Smooth muscle cell (in vitro differentiated cells): ENCODE measurements around the gene TMEM250. TPM values are rescaled to one million over a fixed set of nuclear protein-coding genes. Genes with fewer than 3 reads are reported as not detected.
"Not testable (repeated sequence)": the region's sequence is repeated elsewhere in the genome, so short reads cannot be mapped to it uniquely, and the experiment has no call there.

Experiments
- DNase-seq: peaks from one replicate; lab custom pipeline; 2025; ENCODE audit not compliant: unreplicated experiment; lab: John Stamatoyannopoulos, UW
- H2AFZ ChIP-seq: fragments of 200-600 bp; sonication (generic); 2 replicates; pipeline ENCODE4 v1.6.0; 2016; ENCODE audit warnings: antibody characterized with exemption, low read depth, mild to moderate bottlenecking
- H3F3A ChIP-seq: fragments of 200-600 bp; sonication (generic); 2 replicates; pipeline ENCODE4 v1.6.0; 2017; ENCODE audit warnings: antibody characterized with exemption, low read depth
- H3K27ac ChIP-seq: fragments of 200-600 bp; sonication (generic); 2 replicates; pipeline ENCODE4 v1.5.1; 2016; ENCODE audit warnings: low read depth, mild to moderate bottlenecking
- H3K27me3 ChIP-seq: fragments of 200-600 bp; sonication (generic); 2 replicates; pipeline ENCODE4 v1.6.1; 2016; ENCODE audit warnings: low read depth, mild to moderate bottlenecking
- H3K36me3 ChIP-seq: fragments of 200-600 bp; sonication (generic); 2 replicates; pipeline ENCODE4 v1.5.1; 2016; ENCODE audit warnings: low read depth
- H3K4me1 ChIP-seq: fragments of 200-600 bp; sonication (generic); 2 replicates; pipeline ENCODE4 v1.5.1; 2016; ENCODE audit warnings: low read depth
- H3K4me2 ChIP-seq: fragments of 200-600 bp; sonication (generic); 2 replicates; pipeline ENCODE4 v1.6.0; 2016; ENCODE audit warnings: mild to moderate bottlenecking
- H3K4me3 ChIP-seq: fragments of 200-600 bp; sonication (generic); 2 replicates; pipeline ENCODE4 v1.5.1; 2016; ENCODE audit warnings: mild to moderate bottlenecking
- H3K79me2 ChIP-seq: fragments of 200-600 bp; sonication (generic); 2 replicates; pipeline ENCODE4 v1.6.0; 2016; ENCODE audit warnings: low read depth, mild to moderate bottlenecking
- H3K9ac ChIP-seq: fragments of 200-600 bp; sonication (generic); 2 replicates; pipeline ENCODE4 v1.6.0; 2016; ENCODE audit warnings: low read depth
- H3K9me3 ChIP-seq: fragments of 200-600 bp; sonication (generic); replicated peaks from 2 replicates; pipeline ENCODE4 v1.5.1; 2016; ENCODE audit warnings: low read depth
- H4K20me1 ChIP-seq: fragments of 200-600 bp; sonication (generic); 2 replicates; pipeline ENCODE4 v1.6.0; 2016; ENCODE audit warnings: low read depth
- WGBS: methylation state at CpG from one replicate; pipeline ENCODE4 v1.1.7; 2016; ENCODE audit warnings: low lambda C conversion rate; 5-methylcytosine and 5-hydroxymethylcytosine counted together
- polyA plus RNA-seq: library from polyadenylated mRNA; unstranded; fragments of >200 nt; fragmentation: Nextera tagmentation; extraction: Ambion mirVana; gene quantifications from 2 replicates; pipeline ENCODE4 v1.2.1, GENCODE V29; 2016
- total RNA-seq: library from RNA; depleted of rRNA; stranded (reverse); fragments of >200 nt; gene quantifications from 2 replicates; pipeline ENCODE4 v1.2.3, GENCODE V29; 2014
- TF ChIP-seq, protein P1 (sequence below): fragments of 200-600 bp; sonication (generic); IDR thresholded peaks from 2 replicates; pipeline ENCODE4 v1.5.1; 2017; ENCODE audit warnings: borderline replicate concordance, mild to moderate bottlenecking, antibody characterized with exemption; ENCODE audit not compliant: insufficient read depth, poor library complexity, severe bottlenecking

The TMEM250 gene
- total and polyA plus RNA-seq, 2 experiments from 2014 or later, result 26.7 to 38.2 TPM

DNA sequence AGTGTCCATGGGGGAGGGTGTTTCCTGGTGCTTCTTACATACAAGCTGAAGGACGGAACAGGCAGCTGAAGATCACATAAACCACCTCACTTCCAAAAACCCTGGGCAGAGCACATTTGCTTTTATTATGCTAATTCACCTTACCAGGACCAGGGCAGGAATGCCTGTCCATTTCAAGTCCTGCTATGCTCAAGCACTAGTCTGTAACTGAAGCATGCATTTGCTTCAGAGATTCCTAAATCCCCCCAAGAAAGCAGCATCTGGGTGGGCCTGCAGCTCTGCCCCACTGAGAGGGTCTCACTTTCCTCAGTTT lies 14.2 kb downstream of the TMEM250 start:
- TF ChIP-seq, protein P1, sequence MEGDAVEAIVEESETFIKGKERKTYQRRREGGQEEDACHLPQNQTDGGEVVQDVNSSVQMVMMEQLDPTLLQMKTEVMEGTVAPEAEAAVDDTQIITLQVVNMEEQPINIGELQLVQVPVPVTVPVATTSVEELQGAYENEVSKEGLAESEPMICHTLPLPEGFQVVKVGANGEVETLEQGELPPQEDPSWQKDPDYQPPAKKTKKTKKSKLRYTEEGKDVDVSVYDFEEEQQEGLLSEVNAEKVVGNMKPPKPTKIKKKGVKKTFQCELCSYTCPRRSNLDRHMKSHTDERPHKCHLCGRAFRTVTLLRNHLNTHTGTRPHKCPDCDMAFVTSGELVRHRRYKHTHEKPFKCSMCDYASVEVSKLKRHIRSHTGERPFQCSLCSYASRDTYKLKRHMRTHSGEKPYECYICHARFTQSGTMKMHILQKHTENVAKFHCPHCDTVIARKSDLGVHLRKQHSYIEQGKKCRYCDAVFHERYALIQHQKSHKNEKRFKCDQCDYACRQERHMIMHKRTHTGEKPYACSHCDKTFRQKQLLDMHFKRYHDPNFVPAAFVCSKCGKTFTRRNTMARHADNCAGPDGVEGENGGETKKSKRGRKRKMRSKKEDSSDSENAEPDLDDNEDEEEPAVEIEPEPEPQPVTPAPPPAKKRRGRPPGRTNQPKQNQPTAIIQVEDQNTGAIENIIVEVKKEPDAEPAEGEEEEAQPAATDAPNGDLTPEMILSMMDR, result no peak
- no peak overlapping the region for H3K4me2 ChIP-seq
- no peaks in the 10 kb centered on the region for H4K20me1 ChIP-seq
- no peak overlapping the region for H3K9ac ChIP-seq
- H3K4me1 ChIP-seq, result peaks cover 35% of the 10 kb centered on the region
- H3K79me2 ChIP-seq, result no peaks in the 10 kb centered on the region
- H3K4me3 ChIP-seq, result no peak overlapping the region
- peaks cover 10% of the 10 kb centered on the region for H3F3A ChIP-seq
- 70% methylated on average over 1 of the region's 1 CpG for WGBS
- H2AFZ ChIP-seq, result no peak overlapping the region
- H3K27me3 ChIP-seq, result no peaks in the 10 kb centered on the region
- no peak overlapping the region for H3K27ac ChIP-seq
- DNase-seq, result no peak
- no peaks in the 10 kb centered on the region for H3K36me3 ChIP-seq
- no peaks in the 10 kb centered on the region for H3K9me3 ChIP-seq

DNA sequence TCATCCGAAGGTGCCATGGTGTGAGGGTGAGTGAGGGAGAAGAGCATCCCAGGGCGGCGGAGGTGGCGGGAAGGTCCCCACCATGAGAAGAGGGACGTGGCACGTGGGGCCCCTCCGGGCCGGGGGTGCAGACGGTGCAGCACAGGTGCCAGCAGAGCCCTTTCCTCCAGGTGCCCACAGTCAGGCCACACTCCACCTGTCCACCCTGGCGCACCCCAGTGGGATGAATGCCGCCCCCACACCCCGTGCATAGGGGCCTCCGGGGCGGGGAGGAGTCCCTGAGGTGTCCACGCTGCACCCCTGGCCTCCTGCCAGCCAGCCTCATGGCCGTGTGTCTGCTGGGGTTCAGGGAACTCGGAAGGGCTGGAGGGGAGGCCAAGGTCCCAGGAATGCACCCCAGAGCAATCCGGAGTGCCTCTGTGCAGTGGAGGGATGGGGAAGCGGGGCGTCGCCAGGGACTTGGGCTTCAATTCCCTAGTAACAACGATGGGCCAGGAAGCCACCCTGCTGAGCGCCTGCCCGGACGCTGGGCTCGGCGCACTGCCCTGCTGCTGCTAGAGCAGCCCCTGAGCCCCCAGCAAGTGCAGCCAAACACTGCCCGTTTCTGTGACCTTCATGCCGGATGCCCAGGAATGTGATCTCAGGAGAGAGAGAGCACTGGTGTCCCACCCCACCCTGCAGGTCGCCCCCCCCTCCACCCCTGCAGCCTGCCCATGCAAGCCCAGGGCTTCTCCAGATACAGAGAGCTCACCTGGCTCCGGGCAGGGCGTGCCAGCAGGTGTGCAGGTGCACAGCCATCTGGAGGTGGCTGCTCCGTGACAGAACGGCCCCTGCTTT lies 14.8 kb downstream of the TMEM250 start:
- Histone ChIP-seq H3K79me2 (no peaks in the 10 kb centered on the region), H3K9ac (no peak overlapping the region), H3K4me1 (peaks cover 29% of the 10 kb centered on the region), H3K27ac (no peak overlapping the region), H3K9me3 (no peaks in the 10 kb centered on the region), H3K36me3 (no peaks in the 10 kb centered on the region), H2AFZ (no peak overlapping the region), H3F3A (peaks cover 9% of the 10 kb centered on the region), H3K4me3 (no peak overlapping the region), H3K27me3 (no peaks in the 10 kb centered on the region), H3K4me2 (no peak overlapping the region), H4K20me1 (no peaks in the 10 kb centered on the region)
- WGBS, result 80% methylated on average over 34 of the region's 34 CpGs
- DNase-seq, result no peak
- TF ChIP-seq, protein P1, result no peak

DNA sequence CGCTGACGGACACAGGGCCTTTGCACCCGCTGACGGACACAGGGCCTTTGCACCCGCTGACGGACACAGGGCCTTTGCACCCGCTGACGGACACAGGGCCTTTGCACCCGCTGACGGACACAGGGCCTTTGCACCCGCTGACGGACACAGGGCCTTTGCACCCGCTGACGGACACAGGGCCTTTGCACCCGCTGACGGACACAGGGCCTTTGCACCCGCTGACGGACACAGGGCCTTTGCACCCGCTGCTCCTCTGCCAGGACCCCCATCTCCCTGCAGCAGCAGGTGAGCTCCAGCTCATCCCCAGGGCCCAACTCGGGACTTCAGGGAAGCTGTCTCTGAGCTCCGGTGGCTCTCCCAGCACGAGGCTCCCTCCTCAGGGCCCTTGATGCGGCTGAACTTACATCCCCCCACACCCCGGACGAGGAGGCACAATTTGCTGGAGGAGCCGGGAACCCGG lies 17.0 kb downstream of the TMEM250 start:
- not testable (repeated sequence) for H2AFZ ChIP-seq, H3K4me2 ChIP-seq, H3K79me2 ChIP-seq, H3K9ac ChIP-seq, H3K27me3 ChIP-seq, DNase-seq, H3F3A ChIP-seq, H3K4me3 ChIP-seq, H3K9me3 ChIP-seq, H3K27ac ChIP-seq, H4K20me1 ChIP-seq, H3K36me3 ChIP-seq
- 99% methylated on average over 10 of the region's 27 CpGs for WGBS
- peaks cover 29% of the 10 kb centered on the region for H3K4me1 ChIP-seq

DNA sequence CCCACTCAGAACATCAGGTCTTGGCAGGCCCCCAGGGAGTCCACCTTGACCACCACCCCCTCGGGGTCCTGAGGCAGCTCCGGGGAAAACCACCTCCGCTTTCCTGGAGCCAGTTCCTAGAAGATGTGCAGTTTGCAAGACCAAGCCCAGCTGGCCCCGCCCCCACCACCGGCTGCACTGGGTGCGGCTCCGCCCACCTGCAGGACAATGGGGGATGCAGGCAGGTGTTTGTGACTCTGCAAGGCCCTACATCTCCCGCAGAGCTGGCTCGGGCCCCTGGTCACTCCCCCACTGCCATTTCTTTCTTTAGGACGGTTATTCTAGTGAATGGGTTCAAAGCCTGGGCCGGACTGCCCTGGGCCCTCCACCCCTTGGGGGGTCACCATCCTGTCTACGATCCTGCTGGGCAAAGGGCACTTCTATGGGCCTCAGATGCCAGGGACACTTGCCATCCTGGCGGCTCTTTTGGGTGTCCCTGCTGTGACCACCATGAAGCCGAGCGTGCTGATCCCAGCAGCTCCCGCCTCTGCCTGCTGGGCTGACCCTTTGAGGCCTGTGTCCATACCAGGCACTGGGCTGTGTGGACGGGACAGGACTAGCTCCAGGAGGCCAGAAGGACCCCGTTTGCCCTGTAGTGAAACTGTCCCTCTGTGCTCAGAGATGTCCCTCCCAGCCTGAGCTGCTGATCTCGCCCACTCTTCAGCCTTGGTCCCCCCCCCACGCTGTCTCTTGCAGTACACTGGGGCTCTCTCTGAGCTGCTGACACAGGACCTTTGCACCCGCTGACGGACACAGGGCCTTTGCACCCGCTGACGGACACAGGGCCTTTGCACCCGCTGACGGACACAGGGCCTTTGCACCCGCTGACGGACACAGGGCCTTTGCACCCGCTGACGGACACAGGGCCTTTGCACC lies 17.7 kb downstream of the TMEM250 start:
- no peaks in the 10 kb centered on the region for H3K9me3 ChIP-seq
- H4K20me1 ChIP-seq, result no peaks in the 10 kb centered on the region
- TF ChIP-seq, protein P1, result no peak
- peaks cover 28% of the 10 kb centered on the region for H3K4me1 ChIP-seq
- no peak overlapping the region for H2AFZ ChIP-seq
- WGBS, result 76% methylated on average over 26 of the region's 30 CpGs
- H3K4me3 ChIP-seq, result no peak overlapping the region
- no peaks in the 10 kb centered on the region for H3F3A ChIP-seq
- no peak overlapping the region for H3K9ac ChIP-seq
- H3K36me3 ChIP-seq, result no peaks in the 10 kb centered on the region
- H3K4me2 ChIP-seq, result no peak overlapping the region
- no peaks in the 10 kb centered on the region for H3K79me2 ChIP-seq
- H3K27ac ChIP-seq, result no peak overlapping the region
- no peaks in the 10 kb centered on the region for H3K27me3 ChIP-seq
- DNase-seq, result no peak
